OCI-LY7 (cell line): ENCODE measurements around the gene HAND2. TPM values are rescaled to one million over a fixed set of nuclear protein-coding genes. Genes with fewer than 3 reads are reported as not detected.

ENCODE experiments used
- BruUV-seq: library from RNA; stranded (reverse); fragments of 400-500 nt; replicated peaks from 2 replicates; lab custom pipeline; 2021; lab: Mats Ljungman, UMichigan
- CTCF ChIA-PET: fragments of 300-600 bp; sonication (Branson Sonifier 250); formaldehyde crosslinking; loops from one replicate; lab custom pipeline; 2022; ENCODE audit warnings: antibody characterized with exemption; ENCODE audit not compliant: unreplicated experiment; lab: Charles Lee
- POLR2A ChIA-PET: fragments of 300-600 bp; sonication (Branson Sonifier 250); formaldehyde crosslinking; loops from one replicate; lab custom pipeline; 2022; ENCODE audit warnings: antibody characterized with exemption; lab: Charles Lee
- DNase-seq: peaks from one replicate; pipeline ENCODE4 v3.0.0-alpha.2; 2015; ENCODE audit warnings: low spot score
- H2AFZ ChIP-seq: fragments of 200-600 bp; sonication (generic), shearing (Covaris generic); 2 replicates; pipeline ENCODE4 v1.6.1; 2014; ENCODE audit warnings: mild to moderate bottlenecking, antibody characterized with exemption, low read length, moderate library complexity
- H3K27ac ChIP-seq: fragments of 200-600 bp; sonication (generic); 2 replicates; pipeline ENCODE4 v1.5.1; 2014; ENCODE audit warnings: mixed run types, low read depth, mild to moderate bottlenecking, moderate library complexity, low read length, inconsistent platforms; ENCODE audit not compliant: poor library complexity, severe bottlenecking
- H3K36me3 ChIP-seq: fragments of 200-600 bp; sonication (generic); 2 replicates; pipeline ENCODE4 v1.6.1; 2014; ENCODE audit warnings: mild to moderate bottlenecking, antibody characterized with exemption, low read length, moderate library complexity, mixed read lengths; ENCODE audit not compliant: insufficient read depth
- H3K4me1 ChIP-seq: fragments of 200-600 bp; sonication (generic); 2 replicates; pipeline ENCODE4 v1.5.1; 2014; ENCODE audit warnings: mild to moderate bottlenecking, low read length; ENCODE audit not compliant: insufficient read depth, poor library complexity, severe bottlenecking
- H3K4me2 ChIP-seq: fragments of 200-600 bp; sonication (generic); 2 replicates; pipeline ENCODE4 v1.6.1; 2014; ENCODE audit warnings: mild to moderate bottlenecking, low read length
- H3K4me3 ChIP-seq: fragments of 200-600 bp; sonication (generic); 2 replicates; pipeline ENCODE4 v1.5.1; 2014; ENCODE audit warnings: mild to moderate bottlenecking, low read depth, low read length; ENCODE audit not compliant: poor library complexity, severe bottlenecking
- H3K79me2 ChIP-seq: fragments of 200-600 bp; sonication (generic); 2 replicates; pipeline ENCODE4 v1.6.1; 2016; ENCODE audit warnings: low read depth, mild to moderate bottlenecking, low read length, moderate library complexity, mixed read lengths; ENCODE audit not compliant: insufficient read depth
- H3K9me2 ChIP-seq: fragments of 200-600 bp; sonication (generic); 2 replicates; pipeline ENCODE4 v1.6.1; 2016; ENCODE audit warnings: mild to moderate bottlenecking, low read length, mixed read lengths; ENCODE audit not compliant: insufficient read depth
- H3K9me3 ChIP-seq: fragments of 200-600 bp; sonication (generic); 2 replicates; pipeline ENCODE4 v1.6.1; 2014; ENCODE audit warnings: mild to moderate bottlenecking, mixed run types, low read length, mixed read lengths
- H4K20me1 ChIP-seq: fragments of 200-600 bp; sonication (generic); 2 replicates; pipeline ENCODE4 v1.6.1; 2014; ENCODE audit warnings: mild to moderate bottlenecking, antibody characterized with exemption, low read length, moderate library complexity, mixed read lengths; ENCODE audit not compliant: insufficient read depth
- EZH2phosphoT487 ChIP-seq: fragments of 200-600 bp; sonication (generic); IDR thresholded peaks from 2 replicates; pipeline ENCODE4 v1.6.1; 2018; ENCODE audit warnings: low read depth, borderline replicate concordance, mild to moderate bottlenecking, mixed run types, antibody characterized with exemption, low read length, moderate library complexity, mixed read lengths
- intact Hi-C: fragments of 100-400 bp; cut with micrococcal nuclease; formaldehyde crosslinking; loops from one replicate; pipeline ENCODE4 v1.10.0; 2022; ENCODE audit not compliant: unreplicated experiment
- total RNA-seq, 2 experiments: library from RNA; depleted of rRNA in 1 of 2; stranded (reverse); fragments of >200 nt in 1 of 2; shearing (Covaris generic) in 1 of 2; gene quantifications; 2 replicates each; pipeline ENCODE4 v1.2.3, GENCODE V29; 2014 to 2022
- TF ChIP-seq, protein P1 (sequence below): fragments of 200-600 bp; sonication (generic); conservative IDR thresholded peaks from 2 replicates; pipeline ENCODE4 v1.5.1; 2014; ENCODE audit warnings: mild to moderate bottlenecking, antibody characterized with exemption, low read length, moderate library complexity, mixed read lengths

HAND2 gene
- total RNA-seq, 2 experiments from 2014 or later = not detected

DNA sequence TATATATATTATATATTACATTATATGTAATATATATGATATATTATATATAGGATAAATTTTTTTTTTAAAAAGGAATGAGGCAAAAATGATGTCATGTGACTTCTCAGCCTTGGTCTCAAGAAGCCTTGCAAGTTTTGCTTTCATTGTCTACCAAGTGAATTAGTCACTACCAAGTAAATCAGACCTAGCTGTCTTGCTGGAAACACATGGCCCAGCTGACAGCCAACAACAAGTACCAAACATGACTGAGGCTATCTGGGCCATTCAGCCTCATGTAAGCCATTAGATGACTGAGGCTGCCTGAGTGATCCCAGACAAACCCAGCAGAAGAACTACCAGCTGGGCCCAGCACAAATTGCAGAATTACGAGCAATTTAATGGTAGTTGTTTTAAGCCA, 44.9 kb downstream of the HAND2 start:
- no peaks in the 10 kb centered on the region for H3K4me1 ChIP-seq
- ChIA-PET CTCF (no interaction called here), POLR2A (no interaction called here)
- intact Hi-C loops = no loop called here
- no peak overlapping the region for H2AFZ ChIP-seq
- no peak overlapping the region for H3K4me3 ChIP-seq
- no peaks in the 10 kb centered on the region for H4K20me1 ChIP-seq
- H3K9me2 ChIP-seq = no peaks in the 10 kb centered on the region
- H3K36me3 ChIP-seq = no peaks in the 10 kb centered on the region
- H3K4me2 ChIP-seq = no peak overlapping the region
- DNase-seq = no peak
- no peaks in the 10 kb centered on the region for H3K9me3 ChIP-seq
- no peak overlapping the region for H3K27ac ChIP-seq
- TF ChIP-seq, protein P1, sequence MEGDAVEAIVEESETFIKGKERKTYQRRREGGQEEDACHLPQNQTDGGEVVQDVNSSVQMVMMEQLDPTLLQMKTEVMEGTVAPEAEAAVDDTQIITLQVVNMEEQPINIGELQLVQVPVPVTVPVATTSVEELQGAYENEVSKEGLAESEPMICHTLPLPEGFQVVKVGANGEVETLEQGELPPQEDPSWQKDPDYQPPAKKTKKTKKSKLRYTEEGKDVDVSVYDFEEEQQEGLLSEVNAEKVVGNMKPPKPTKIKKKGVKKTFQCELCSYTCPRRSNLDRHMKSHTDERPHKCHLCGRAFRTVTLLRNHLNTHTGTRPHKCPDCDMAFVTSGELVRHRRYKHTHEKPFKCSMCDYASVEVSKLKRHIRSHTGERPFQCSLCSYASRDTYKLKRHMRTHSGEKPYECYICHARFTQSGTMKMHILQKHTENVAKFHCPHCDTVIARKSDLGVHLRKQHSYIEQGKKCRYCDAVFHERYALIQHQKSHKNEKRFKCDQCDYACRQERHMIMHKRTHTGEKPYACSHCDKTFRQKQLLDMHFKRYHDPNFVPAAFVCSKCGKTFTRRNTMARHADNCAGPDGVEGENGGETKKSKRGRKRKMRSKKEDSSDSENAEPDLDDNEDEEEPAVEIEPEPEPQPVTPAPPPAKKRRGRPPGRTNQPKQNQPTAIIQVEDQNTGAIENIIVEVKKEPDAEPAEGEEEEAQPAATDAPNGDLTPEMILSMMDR = no peak
- no peaks in the 10 kb centered on the region for H3K79me2 ChIP-seq
- BruUV-seq = no TSS peak

DNA sequence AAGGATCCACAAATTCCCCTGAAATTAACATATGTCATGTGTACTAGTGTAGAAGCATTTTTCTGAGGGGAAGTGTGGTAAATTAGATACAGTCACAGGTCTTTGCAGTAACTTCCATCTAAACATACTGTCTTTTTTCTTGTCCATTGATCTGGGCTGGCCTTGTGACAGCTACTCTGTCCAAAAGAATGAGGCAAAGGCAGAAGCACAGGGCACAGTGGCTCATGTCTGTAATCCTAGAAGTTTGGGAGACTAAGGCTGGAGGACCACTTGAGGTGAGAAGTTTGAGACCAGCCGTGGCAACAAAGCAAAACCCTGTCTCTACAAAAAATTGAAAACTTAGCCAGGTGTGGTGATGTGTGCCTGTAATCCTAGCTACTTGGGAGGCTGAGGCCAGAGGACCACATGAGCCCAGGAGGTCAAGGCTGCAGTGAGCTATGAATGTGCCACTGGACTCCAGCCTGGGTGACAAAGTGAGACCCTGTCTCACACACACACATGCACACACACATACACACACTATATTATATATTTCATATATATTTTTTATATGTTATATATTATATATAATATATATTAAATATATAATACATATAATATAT, 47.6 kb downstream of the HAND2 start:
- intact Hi-C loops = no loop called here
- TF ChIP-seq EZH2phosphoT487 = no peak
- TF ChIP-seq, protein P1 = no peak
- ChIA-PET CTCF (no interaction called here), POLR2A (no interaction called here)
- Histone ChIP-seq H3K4me3 (no peak overlapping the region), H3K9me3 (no peaks in the 10 kb centered on the region), H3K27ac (no peak overlapping the region), H3K79me2 (no peaks in the 10 kb centered on the region), H3K4me1 (no peaks in the 10 kb centered on the region), H2AFZ (no peak overlapping the region), H3K4me2 (no peak overlapping the region), H3K9me2 (no peaks in the 10 kb centered on the region), H4K20me1 (no peaks in the 10 kb centered on the region), H3K36me3 (no peaks in the 10 kb centered on the region)
- no TSS peak for BruUV-seq
- DNase-seq = no peak

DNA sequence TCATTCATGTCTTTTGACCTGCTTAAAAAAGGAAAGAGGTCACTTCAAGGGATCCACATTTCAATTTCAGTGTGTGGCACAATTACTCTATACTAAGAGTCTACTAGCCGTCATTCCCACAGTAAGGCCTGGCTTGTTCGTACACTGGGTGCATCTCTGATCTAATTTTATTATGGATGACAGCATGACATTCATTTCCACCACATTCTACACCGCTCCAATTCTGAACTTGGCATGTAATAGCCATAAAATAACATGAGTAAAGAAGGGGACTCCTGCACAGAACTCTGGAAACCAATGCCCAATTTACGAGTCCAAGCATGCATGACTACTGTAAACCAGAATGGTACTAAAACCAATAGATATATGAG, 51.1 kb downstream of the HAND2 start:
- Histone ChIP-seq H3K9me3 (no peaks in the 10 kb centered on the region), H3K27ac (no peak overlapping the region), H3K9me2 (no peaks in the 10 kb centered on the region), H3K4me3 (no peak overlapping the region), H4K20me1 (no peaks in the 10 kb centered on the region), H3K36me3 (no peaks in the 10 kb centered on the region), H2AFZ (no peak overlapping the region), H3K79me2 (no peaks in the 10 kb centered on the region), H3K4me1 (no peaks in the 10 kb centered on the region), H3K4me2 (no peak overlapping the region)
- TF ChIP-seq, protein P1 = no peak
- TF ChIP-seq EZH2phosphoT487 = no peak
- no peak for DNase-seq
- ChIA-PET POLR2A (no interaction called here), CTCF (no interaction called here)
- intact Hi-C loops = no loop called here
- no TSS peak for BruUV-seq
